Tibial artery (tissue), 4 donors: ENCODE measurements around the gene ROMO1.
"Not testable (repeated sequence)": the region's sequence is repeated elsewhere in the genome, so short reads cannot be mapped to it uniquely, and the experiment has no call there.

Source experiments
- DNase-seq, 2 donors: peaks; one replicate each; pipeline ENCODE4 v3.0.0-alpha.2; 2019
- H3K27ac ChIP-seq, 2 donors: fragments of 200-600 bp; sonication (generic) in 1 of 2; 1 replicate in 1 of 2; 2 replicates in 1 of 2; pipeline ENCODE4 v1.5.1; 2018 to 2019; ENCODE audit warnings: mild to moderate bottlenecking in 1 of 2
- H3K27me3 ChIP-seq, 2 donors: fragments of 200-600 bp; sonication (generic) in 1 of 2; one replicate each; pipeline versions ENCODE4 v1.5.1 to v1.6.0; 2016 to 2019
- H3K36me3 ChIP-seq, 3 donors: fragments of 200-600 bp; sonication (generic) in 2 of 3; one replicate each; pipeline ENCODE4 v1.5.1; 2016 to 2019; ENCODE audit warnings: mild to moderate bottlenecking in 2 of 3
- H3K4me1 ChIP-seq, 4 donors: fragments of 200-600 bp; sonication (generic) in 2 of 4; 1 replicate in 3 of 4; 2 replicates in 1 of 4; pipeline ENCODE4 v1.5.1; 2016 to 2019
- H3K4me3 ChIP-seq, 2 donors: fragments of 200-600 bp; sonication (generic) in 1 of 2; 1 replicate in 1 of 2; 2 replicates in 1 of 2; pipeline ENCODE4 v1.5.1; 2018 to 2019; ENCODE audit warnings: mild to moderate bottlenecking in 2 of 2
- H3K9me3 ChIP-seq, 3 donors: fragments of 200-600 bp; sonication (generic) in 1 of 3; one replicate each; pipeline ENCODE4 v1.5.1; 2016 to 2019
- CTCF ChIP-seq, 2 experiments: fragments of 200-600 bp in 1 of 2; fragments of 450-650 bp in 1 of 2; IDR thresholded peaks; one replicate each; pipeline ENCODE4 v1.5.1; 2017 to 2019; ENCODE audit warnings: antibody characterized with exemption in 2 of 2, mild to moderate bottlenecking in 1 of 2, moderate library complexity in 1 of 2
- intact Hi-C: fragments of 100-400 bp; cut with DNase I; formaldehyde crosslinking; loops from one replicate; pipeline ENCODE4 v1.15.0; 2023; ENCODE audit warnings: low total_unique reads

Gene ROMO1

GRCh38 chr20:35708502-35708901, 9.3 kb downstream of the ROMO1 start:
- peaks cover 0 to 25% (median 11%) of the 10 kb centered on the region in 4 donors for H3K4me1 ChIP-seq
- H3K9me3 ChIP-seq = no peaks in the 10 kb centered on the region
- intact Hi-C loops = no loop called here
- TF ChIP-seq CTCF (IDR thresholded peaks at IDR 0.05) = no peak
- no peaks in the 10 kb centered on the region for H3K27me3 ChIP-seq
- DNase-seq = no peak
- H3K36me3 ChIP-seq = peaks cover 68 to 94% (median 75%) of the 10 kb centered on the region in 3 donors
- H3K4me3 ChIP-seq = no peak overlapping the region
- no peak overlapping the region for H3K27ac ChIP-seq

DNA sequence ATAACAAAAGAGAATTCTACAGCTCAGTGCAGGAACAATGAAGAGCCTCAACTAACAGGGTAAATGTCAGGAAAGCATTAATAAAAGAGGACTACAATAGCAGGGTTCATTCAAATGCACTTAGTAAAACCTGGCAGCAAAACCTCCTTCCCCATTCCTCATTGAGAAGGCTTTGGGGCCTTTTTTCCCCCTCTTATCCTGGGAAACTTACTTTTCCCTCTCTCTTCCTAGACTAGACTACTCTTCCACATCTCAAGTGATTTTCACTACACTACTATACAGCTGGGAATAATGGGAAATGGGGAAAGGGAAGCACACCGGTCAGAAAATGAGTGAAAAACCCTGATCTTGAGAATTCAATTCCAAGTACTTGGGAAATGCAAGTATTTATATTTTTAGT, 10.1 kb downstream of the ROMO1 start:
- DNase-seq = no peak
- Histone ChIP-seq H3K4me3 (no peak overlapping the region), H3K27me3 (no peaks in the 10 kb centered on the region), H3K36me3 (peaks cover 67 to 94% (median 74%) of the 10 kb centered on the region in 3 donors), H3K9me3 (no peaks in the 10 kb centered on the region), H3K4me1 (peaks cover 0 to 25% (median 11%) of the 10 kb centered on the region in 4 donors), H3K27ac (no peak overlapping the region)
- intact Hi-C loops = no loop called here
- TF ChIP-seq CTCF (IDR thresholded peaks at IDR 0.05) = no peak

DNA sequence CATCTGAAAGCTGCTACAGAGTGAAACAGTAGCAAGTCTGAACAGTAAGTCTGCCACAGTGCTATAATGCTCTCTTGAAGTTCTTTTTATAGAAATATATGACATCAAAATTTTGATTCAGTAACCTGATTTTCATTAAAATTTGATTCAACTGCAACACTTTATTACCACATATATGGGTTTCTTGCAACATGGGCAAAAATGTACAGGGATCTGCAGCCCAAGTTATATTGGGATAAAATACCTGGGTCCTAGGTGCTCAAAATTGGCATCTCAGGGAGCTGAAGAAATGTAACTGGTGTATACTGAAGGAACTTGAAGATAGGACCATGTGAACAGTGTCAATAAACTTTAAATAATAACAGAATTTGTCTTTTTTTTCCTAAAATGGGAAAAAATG, 10.8 kb downstream of the ROMO1 start:
- H3K27ac ChIP-seq = no peak overlapping the region
- H3K27me3 ChIP-seq = no peaks in the 10 kb centered on the region
- no peaks in the 10 kb centered on the region for H3K9me3 ChIP-seq
- H3K4me1 ChIP-seq = peaks cover 0 to 25% (median 11%) of the 10 kb centered on the region in 4 donors
- DNase-seq = no peak
- intact Hi-C loops = no loop called here
- no peak for TF ChIP-seq CTCF (IDR thresholded peaks at IDR 0.05)
- peaks cover 67 to 94% (median 74%) of the 10 kb centered on the region in 3 donors for H3K36me3 ChIP-seq
- no peak overlapping the region for H3K4me3 ChIP-seq

DNA sequence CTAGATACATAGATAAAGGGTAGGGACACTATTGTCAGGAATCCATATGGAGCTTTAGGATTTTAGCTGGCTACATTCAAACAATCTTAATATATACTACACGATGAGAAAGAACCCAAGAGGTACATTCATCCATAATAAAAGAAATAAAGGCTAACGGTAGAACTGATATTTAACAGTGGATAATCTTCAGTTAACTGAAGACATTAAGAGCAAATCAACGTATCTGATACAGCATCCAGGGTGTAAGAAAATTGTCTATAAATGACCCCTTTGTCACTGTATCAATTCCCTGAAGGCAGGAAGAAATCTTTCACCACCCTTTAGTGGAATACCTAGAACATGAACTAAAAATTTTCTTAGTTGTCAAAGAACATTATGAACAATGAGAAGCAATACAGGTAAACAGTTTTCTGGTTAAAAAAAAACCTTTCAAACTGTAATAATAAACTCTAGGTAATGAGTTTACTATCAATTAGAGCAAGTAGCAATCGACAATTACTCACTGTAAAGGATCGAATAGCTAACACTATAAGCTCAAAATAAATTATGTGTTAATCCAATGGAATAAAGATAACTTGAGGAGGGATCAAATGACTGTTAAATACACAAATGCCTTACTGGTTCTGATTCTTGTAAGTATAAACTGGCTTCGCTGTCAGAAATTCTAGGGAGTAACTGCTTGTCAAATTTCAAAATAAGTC, 11.8 kb downstream of the ROMO1 start:
- no peak for DNase-seq
- intact Hi-C loops = no loop called here
- H3K4me1 ChIP-seq = peaks cover 0 to 25% (median 11%) of the 10 kb centered on the region in 4 donors
- TF ChIP-seq CTCF (IDR thresholded peaks at IDR 0.05) = no peak
- no peaks in the 10 kb centered on the region for H3K27me3 ChIP-seq
- H3K27ac ChIP-seq = no peak overlapping the region
- H3K36me3 ChIP-seq = peaks cover 67 to 94% (median 74%) of the 10 kb centered on the region in 3 donors
- no peaks in the 10 kb centered on the region for H3K9me3 ChIP-seq
- H3K4me3 ChIP-seq = no peak overlapping the region

DNA sequence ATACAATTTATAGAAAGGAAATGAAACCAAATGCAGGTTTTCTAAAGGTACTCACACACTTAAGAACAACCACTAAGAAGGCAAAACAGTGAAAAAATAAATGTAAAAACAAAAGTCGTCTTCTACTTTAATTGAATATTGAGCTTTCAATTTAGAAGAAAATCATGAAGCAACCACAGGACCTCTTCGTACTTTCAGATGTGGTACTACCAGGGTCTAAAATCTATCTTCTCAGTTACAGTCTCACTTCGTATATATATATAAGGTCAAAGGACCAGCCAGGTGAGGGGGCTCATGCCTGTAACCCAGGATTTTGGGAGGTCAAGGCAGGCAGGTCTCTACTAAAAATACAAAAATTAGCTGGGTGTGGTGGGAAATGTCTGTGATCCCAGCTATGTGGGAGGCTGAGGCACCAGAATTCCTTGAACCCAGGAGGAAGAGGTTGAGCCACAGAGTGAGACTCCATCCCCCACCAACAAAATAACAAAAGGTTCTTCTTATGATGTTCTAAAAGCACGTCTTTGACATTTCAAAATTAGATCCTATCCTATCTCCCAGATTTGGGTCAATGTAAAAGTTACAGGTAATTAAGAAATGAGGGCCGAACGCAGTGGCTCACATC, 12.5 kb downstream of the ROMO1 start:
- H3K27me3 ChIP-seq = no peaks in the 10 kb centered on the region
- peaks cover 67 to 94% (median 74%) of the 10 kb centered on the region in 3 donors for H3K36me3 ChIP-seq
- TF ChIP-seq CTCF (IDR thresholded peaks at IDR 0.05) = no peak
- no peak overlapping the region for H3K4me3 ChIP-seq
- no peaks in the 10 kb centered on the region for H3K9me3 ChIP-seq
- no peak for DNase-seq
- no peak overlapping the region for H3K27ac ChIP-seq
- intact Hi-C loops = no loop called here
- H3K4me1 ChIP-seq = peaks cover 0 to 25% (median 11%) of the 10 kb centered on the region in 4 donors

GRCh38 chr20:35713120-35713519, 13.9 kb downstream of the ROMO1 start:
- H3K9me3 ChIP-seq, H3K27me3 ChIP-seq, intact Hi-C loops, H3K27ac ChIP-seq, H3K4me3 ChIP-seq, DNase-seq: not testable (repeated sequence)
- H3K36me3 ChIP-seq = peaks cover 75 to 94% (median 86%) of the 10 kb centered on the region in 3 donors
- peaks cover 0 to 25% (median 11%) of the 10 kb centered on the region in 4 donors for H3K4me1 ChIP-seq
